ENCODE measurements around the gene ITPR3.

ITPR3 gene

GRCh38 chr6:33633084-33633461 lies 12.0 kb downstream of the ITPR3 start:
- Histone ChIP-seq H3K4me3 (ENCODE audit: low read length, poor library complexity, severe bottlenecking) (peak overlapping the region; percentile 64), H3F3A (ENCODE audit: low read depth) (no peaks in the 10 kb centered on the region), H4K20me1 (ENCODE audit: insufficient read depth, low read length, poor library complexity, severe bottlenecking) (peaks cover 32% of the 10 kb centered on the region), H2AFZ (ENCODE audit: low read length) (no peak overlapping the region), H3K4me2 (ENCODE audit: low read depth, low read length, poor library complexity, severe bottlenecking) (peak overlapping the region; percentile 60), H3K4me1 (ENCODE audit: insufficient read depth, low read length, poor library complexity, severe bottlenecking) (peaks cover 10% of the 10 kb centered on the region), H3K79me2 (ENCODE audit: insufficient read depth, low read length) (peaks cover 37% of the 10 kb centered on the region; the same call in 1 of the 2 replicates), H3K36me3 (ENCODE audit: insufficient read depth, low read length) (no peaks in the 10 kb centered on the region), H3K9ac (ENCODE audit: low read depth, low read length, poor library complexity, severe bottlenecking) (no peak overlapping the region), H3K9me3 (ENCODE audit: insufficient read depth, low read depth, low read length) (no peaks in the 10 kb centered on the region), H3K9me2 (replicated peaks; ENCODE audit: low read depth, low read length) (no peaks in the 10 kb centered on the region), H3K27me3 (ENCODE audit: insufficient read depth, low read length, poor library complexity, severe bottlenecking) (no peaks in the 10 kb centered on the region)
- TF ChIP-seq EZH2phosphoT487 (IDR thresholded peaks at IDR 0.05; ENCODE audit: borderline replicate concordance): no peak

DNA sequence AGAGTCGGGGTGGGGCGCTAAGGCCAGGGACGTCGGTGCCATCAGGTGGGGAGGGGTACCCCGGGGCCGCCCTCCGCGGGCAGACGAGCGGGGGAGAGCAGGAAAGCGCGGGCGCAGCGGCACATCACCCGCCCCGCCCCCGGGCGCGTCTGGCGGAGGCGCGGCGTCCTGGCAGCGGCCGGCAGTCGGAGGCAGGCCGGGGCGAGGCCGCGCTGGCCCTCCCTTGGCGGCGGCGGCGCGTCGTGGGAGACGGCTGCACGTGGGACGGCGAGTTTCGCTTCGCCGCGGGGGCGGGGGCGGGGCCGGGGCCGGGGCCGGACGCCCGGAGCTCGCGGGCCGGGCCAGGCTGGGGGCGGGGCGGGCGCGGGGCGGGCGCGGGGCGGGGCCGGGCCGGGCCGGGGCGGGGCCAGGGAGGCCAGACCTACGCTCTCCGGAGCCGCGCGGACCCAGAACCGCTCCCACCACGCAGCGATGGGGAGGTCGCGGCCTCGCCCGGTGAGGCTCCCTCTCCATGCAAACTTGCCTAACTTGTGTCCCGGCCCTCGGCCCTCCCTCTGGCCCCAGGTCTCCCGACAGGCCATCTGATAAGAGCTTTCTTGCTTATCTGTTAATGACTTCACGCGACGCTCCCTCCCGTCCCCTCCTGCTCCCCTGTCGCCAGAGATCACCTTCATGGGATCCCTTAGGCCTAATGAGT lies 12.5 kb downstream of the ITPR3 start:
- peaks cover 34% of the 10 kb centered on the region for H4K20me1 ChIP-seq (ENCODE audit: insufficient read depth, low read length, poor library complexity, severe bottlenecking)
- H3K4me1 ChIP-seq (ENCODE audit: insufficient read depth, low read length, poor library complexity, severe bottlenecking): peaks cover 10% of the 10 kb centered on the region
- peak overlapping the region; percentile 84 for H3K4me2 ChIP-seq (ENCODE audit: low read depth, low read length, poor library complexity, severe bottlenecking)
- TF ChIP-seq, protein P1, sequence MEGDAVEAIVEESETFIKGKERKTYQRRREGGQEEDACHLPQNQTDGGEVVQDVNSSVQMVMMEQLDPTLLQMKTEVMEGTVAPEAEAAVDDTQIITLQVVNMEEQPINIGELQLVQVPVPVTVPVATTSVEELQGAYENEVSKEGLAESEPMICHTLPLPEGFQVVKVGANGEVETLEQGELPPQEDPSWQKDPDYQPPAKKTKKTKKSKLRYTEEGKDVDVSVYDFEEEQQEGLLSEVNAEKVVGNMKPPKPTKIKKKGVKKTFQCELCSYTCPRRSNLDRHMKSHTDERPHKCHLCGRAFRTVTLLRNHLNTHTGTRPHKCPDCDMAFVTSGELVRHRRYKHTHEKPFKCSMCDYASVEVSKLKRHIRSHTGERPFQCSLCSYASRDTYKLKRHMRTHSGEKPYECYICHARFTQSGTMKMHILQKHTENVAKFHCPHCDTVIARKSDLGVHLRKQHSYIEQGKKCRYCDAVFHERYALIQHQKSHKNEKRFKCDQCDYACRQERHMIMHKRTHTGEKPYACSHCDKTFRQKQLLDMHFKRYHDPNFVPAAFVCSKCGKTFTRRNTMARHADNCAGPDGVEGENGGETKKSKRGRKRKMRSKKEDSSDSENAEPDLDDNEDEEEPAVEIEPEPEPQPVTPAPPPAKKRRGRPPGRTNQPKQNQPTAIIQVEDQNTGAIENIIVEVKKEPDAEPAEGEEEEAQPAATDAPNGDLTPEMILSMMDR (conservative IDR thresholded peaks at IDR 0.05; ENCODE audit: low read length): no peak
- no peak for TF ChIP-seq EZH2phosphoT487 (IDR thresholded peaks at IDR 0.05; ENCODE audit: borderline replicate concordance)
- H2AFZ ChIP-seq (ENCODE audit: low read length): 0 out of 2 replicates have a peak overlapping the region, but pooled peaks have one; percentile 20
- peak overlapping the region; percentile 25 for H3K9ac ChIP-seq (ENCODE audit: low read depth, low read length, poor library complexity, severe bottlenecking)
- H3K9me2 ChIP-seq (replicated peaks; ENCODE audit: low read depth, low read length): no peaks in the 10 kb centered on the region
- no peaks in the 10 kb centered on the region for H3K9me3 ChIP-seq (ENCODE audit: insufficient read depth, low read depth, low read length)
- no peaks in the 10 kb centered on the region for H3F3A ChIP-seq (ENCODE audit: low read depth)
- H3K36me3 ChIP-seq (ENCODE audit: insufficient read depth, low read length): no peaks in the 10 kb centered on the region
- H3K4me3 ChIP-seq (ENCODE audit: low read length, poor library complexity, severe bottlenecking): peak overlapping the region; percentile 73
- no peaks in the 10 kb centered on the region for H3K27me3 ChIP-seq (ENCODE audit: insufficient read depth, low read length, poor library complexity, severe bottlenecking)
- peaks cover 34% of the 10 kb centered on the region; the same call in 1 of the 2 replicates for H3K79me2 ChIP-seq (ENCODE audit: insufficient read depth, low read length)

DNA sequence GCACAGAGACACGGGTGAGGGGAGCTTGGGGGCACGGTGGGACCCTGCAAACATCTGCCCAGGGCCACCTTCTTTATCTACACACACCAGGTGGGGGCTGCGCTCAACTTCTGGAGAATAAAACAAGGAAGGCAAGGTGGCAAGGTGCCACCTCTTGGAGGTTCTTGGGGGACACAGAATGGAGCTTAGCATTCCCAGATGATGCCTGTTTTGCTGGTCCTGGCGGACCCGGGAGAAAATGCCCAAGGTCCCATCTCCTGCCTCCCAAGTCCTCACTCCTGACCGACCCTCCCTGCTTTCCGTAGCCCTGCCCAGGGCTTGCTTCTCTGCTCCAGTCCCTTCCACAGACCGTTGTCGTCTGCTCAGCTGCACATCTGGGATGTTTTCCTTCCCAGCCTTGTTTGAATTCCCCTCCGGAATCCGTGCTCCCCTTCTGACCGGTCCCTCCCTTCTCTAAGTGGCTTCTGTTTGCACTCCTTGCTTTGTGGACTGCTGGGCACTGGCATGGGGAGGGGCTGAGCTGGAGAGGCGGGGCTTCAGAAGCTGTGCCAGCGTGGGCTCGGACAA lies 13.1 kb downstream of the ITPR3 start:
- peak overlapping the region; percentile 73 for H3K4me3 ChIP-seq (ENCODE audit: low read length, poor library complexity, severe bottlenecking)
- peak overlapping the region; percentile 84 for H3K4me2 ChIP-seq (ENCODE audit: low read depth, low read length, poor library complexity, severe bottlenecking)
- peaks cover 32% of the 10 kb centered on the region; the same call in 1 of the 2 replicates for H3K79me2 ChIP-seq (ENCODE audit: insufficient read depth, low read length)
- no peaks in the 10 kb centered on the region for H3K9me3 ChIP-seq (ENCODE audit: insufficient read depth, low read depth, low read length)
- H3K4me1 ChIP-seq (ENCODE audit: insufficient read depth, low read length, poor library complexity, severe bottlenecking): peaks cover 10% of the 10 kb centered on the region
- H3F3A ChIP-seq (ENCODE audit: low read depth): no peaks in the 10 kb centered on the region
- 0 out of 2 replicates have a peak overlapping the region, but pooled peaks have one; percentile 20 for H2AFZ ChIP-seq (ENCODE audit: low read length)
- H3K9me2 ChIP-seq (replicated peaks; ENCODE audit: low read depth, low read length): no peaks in the 10 kb centered on the region
- peak overlapping the region; percentile 25 for H3K9ac ChIP-seq (ENCODE audit: low read depth, low read length, poor library complexity, severe bottlenecking)
- TF ChIP-seq EZH2phosphoT487 (IDR thresholded peaks at IDR 0.05; ENCODE audit: borderline replicate concordance): no peak
- TF ChIP-seq, protein P1 (conservative IDR thresholded peaks at IDR 0.05; ENCODE audit: low read length): no peak
- H3K27me3 ChIP-seq (ENCODE audit: insufficient read depth, low read length, poor library complexity, severe bottlenecking): no peaks in the 10 kb centered on the region
- H4K20me1 ChIP-seq (ENCODE audit: insufficient read depth, low read length, poor library complexity, severe bottlenecking): peaks cover 34% of the 10 kb centered on the region
- H3K36me3 ChIP-seq (ENCODE audit: insufficient read depth, low read length): no peaks in the 10 kb centered on the region
